Transverse colon (tissue), 4 donors: ENCODE measurements around the gene SYT7. TPM values are rescaled to one million over a fixed set of nuclear protein-coding genes. Genes with fewer than 3 reads are reported as not detected.
"Not testable (repeated sequence)": the region's sequence is repeated elsewhere in the genome, so short reads cannot be mapped to it uniquely, and the experiment has no call there.

Experiments
- DNase-seq: peaks from one replicate; pipeline ENCODE4 v3.0.0-alpha.2; 2019
- H3K27ac ChIP-seq, 4 donors: fragments of 200-600 bp; sonication (generic); 2 replicates each; pipeline ENCODE4 v1.5.1; 2016 to 2018; ENCODE audit warnings: inconsistent platforms in 4 of 4
- H3K27me3 ChIP-seq: fragments of 200-600 bp; sonication (generic); 2 replicates; pipeline ENCODE4 v1.5.1; 2017; ENCODE audit warnings: inconsistent platforms
- H3K36me3 ChIP-seq, 4 donors: fragments of 200-600 bp; sonication (generic); 2 replicates each; pipeline ENCODE4 v1.5.1; 2017 to 2019; ENCODE audit warnings: inconsistent platforms in 4 of 4
- H3K4me1 ChIP-seq, 4 donors: fragments of 200-600 bp; sonication (generic); 2 replicates each; pipeline ENCODE4 v1.5.1; 2017 to 2020; ENCODE audit warnings: inconsistent platforms in 4 of 4
- H3K4me3 ChIP-seq, 4 donors: fragments of 200-600 bp; sonication (generic); 1 replicate in 1 of 4; 2 replicates in 3 of 4; pipeline versions ENCODE4 v1.5.1 to v1.6.1; 2017 to 2019; ENCODE audit warnings: inconsistent platforms in 4 of 4
- H3K9me3 ChIP-seq, 2 donors: fragments of 200-600 bp; sonication (generic); 2 replicates each; pipeline ENCODE4 v1.5.1; 2017 to 2019; ENCODE audit warnings: inconsistent platforms in 2 of 2
- EP300 ChIP-seq: sonication (generic); formaldehyde crosslinking; IDR thresholded peaks from one replicate; pipeline ENCODE4 v1.6.1; 2017; ENCODE audit warnings: antibody characterized with exemption, low read depth
- POLR2A ChIP-seq: fragments of 450-650 bp; IDR thresholded peaks from one replicate; pipeline ENCODE4 v1.6.1; 2016; ENCODE audit warnings: antibody characterized with exemption, mild to moderate bottlenecking, moderate library complexity
- POLR2AphosphoS5 ChIP-seq, 3 donors: sonication (generic); formaldehyde crosslinking; IDR thresholded peaks; one replicate each; pipeline ENCODE4 v1.6.1; 2016; ENCODE audit warnings: antibody characterized with exemption in 3 of 3
- WGBS, 2 donors: methylation state at CpG; one replicate each; pipeline ENCODE4 v1.1.5; 2018; ENCODE audit warnings: low coverage in 1 of 2; 5-methylcytosine and 5-hydroxymethylcytosine counted together
- in situ Hi-C, 4 donors: fragments of 200-750 bp; cut with MboI; loops; one replicate each; pipeline versions ENCODE4 v1.15.0 to v1.15.1; 2017; ENCODE audit warnings: low sequenced_read_pairs in 3 of 4, low pct_ligation_motif_present in 1 of 4, low pct_unique_long_range_greater_than_20kb in 1 of 4
- intact Hi-C: fragments of 100-400 bp; cut with DNase I; formaldehyde crosslinking; loops from one replicate; pipeline ENCODE4 v1.15.1; 2023; ENCODE audit warnings: low total_unique reads
- total RNA-seq, 4 donors: library from RNA; depleted of rRNA; stranded (reverse); fragments of >200 nt; gene quantifications; one replicate each; pipeline ENCODE4 v1.1.0, GENCODE V29; 2016
- TF ChIP-seq, protein P1 (sequence below), 5 experiments: fragments of 200-600 bp in 3 of 5; fragments of 450-650 bp in 2 of 5; sonication (generic) in 3 of 5; IDR thresholded peaks; 1 replicate in 2 of 5; 2 replicates in 3 of 5; pipeline ENCODE4 v1.5.1; 2016 to 2017; ENCODE audit warnings: antibody characterized with exemption in 5 of 5, inconsistent platforms in 3 of 5, mild to moderate bottlenecking in 2 of 5, moderate library complexity in 1 of 5

The SYT7 gene
- total RNA-seq, 4 donors from 2014 or later: 6.8 to 26.2 (median 12.8) TPM

DNA sequence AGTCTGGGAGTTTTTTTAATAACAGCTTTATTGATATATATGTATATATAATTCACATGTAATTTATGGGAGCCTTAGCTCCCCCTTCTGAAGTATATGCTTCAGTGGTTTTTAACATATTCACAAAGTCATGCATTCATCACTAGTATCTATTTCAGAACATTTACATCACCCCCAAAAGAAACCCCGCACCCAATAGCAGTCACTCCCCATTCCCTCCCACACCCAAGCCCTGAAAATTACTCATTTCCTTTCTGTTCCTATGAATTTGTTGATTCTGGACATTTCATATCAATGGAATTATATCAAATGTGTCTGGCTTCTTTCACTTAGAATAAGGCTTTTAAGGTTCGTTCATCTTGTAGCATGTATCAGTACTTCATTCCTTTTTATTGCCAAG, 35.6 kb upstream of the SYT7 start:
- no peak overlapping the region for H3K4me3 ChIP-seq
- intact Hi-C loops (no loop called here), in situ Hi-C loops (no loop called here)
- WGBS, 2 donors: 68 to 79% methylated on average over 2 of the region's 2 CpGs
- no peak overlapping the region for H3K27ac ChIP-seq
- no peaks in the 10 kb centered on the region for H3K9me3 ChIP-seq
- no peaks in the 10 kb centered on the region for H3K4me1 ChIP-seq
- no peak for DNase-seq
- no peak for TF ChIP-seq EP300
- TF ChIP-seq POLR2A: no peak
- TF ChIP-seq POLR2AphosphoS5 (IDR thresholded peaks at IDR 0.05): no peak
- H3K36me3 ChIP-seq: no peaks in the 10 kb centered on the region
- H3K27me3 ChIP-seq: peaks cover 3% of the 10 kb centered on the region

DNA sequence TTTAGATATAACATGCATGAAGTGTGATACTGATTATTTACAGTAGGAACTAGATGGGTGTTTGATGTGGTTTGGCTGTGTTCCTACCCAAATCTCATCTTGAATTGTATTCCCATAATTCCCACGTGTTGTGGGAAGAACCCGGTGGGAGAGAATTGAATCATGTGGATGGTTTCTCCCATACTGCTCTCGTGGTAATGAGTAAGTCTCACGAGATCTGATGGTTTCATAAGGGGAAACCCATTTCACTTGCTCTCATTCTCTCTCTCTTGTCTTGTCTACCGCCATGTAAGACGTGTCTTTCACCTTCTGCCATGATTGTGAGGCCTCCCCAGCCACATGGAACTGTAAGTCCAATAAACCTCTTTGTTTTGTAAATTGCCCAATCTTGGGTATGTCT, 33.9 kb upstream of the SYT7 start:
- H3K4me3 ChIP-seq, H3K36me3 ChIP-seq, H3K4me1 ChIP-seq, H3K27me3 ChIP-seq, intact Hi-C loops, in situ Hi-C loops, H3K9me3 ChIP-seq, DNase-seq, H3K27ac ChIP-seq: not testable (repeated sequence)
- 45 to 59% methylated on average over 6 of the region's 6 CpGs for WGBS, 2 donors

DNA sequence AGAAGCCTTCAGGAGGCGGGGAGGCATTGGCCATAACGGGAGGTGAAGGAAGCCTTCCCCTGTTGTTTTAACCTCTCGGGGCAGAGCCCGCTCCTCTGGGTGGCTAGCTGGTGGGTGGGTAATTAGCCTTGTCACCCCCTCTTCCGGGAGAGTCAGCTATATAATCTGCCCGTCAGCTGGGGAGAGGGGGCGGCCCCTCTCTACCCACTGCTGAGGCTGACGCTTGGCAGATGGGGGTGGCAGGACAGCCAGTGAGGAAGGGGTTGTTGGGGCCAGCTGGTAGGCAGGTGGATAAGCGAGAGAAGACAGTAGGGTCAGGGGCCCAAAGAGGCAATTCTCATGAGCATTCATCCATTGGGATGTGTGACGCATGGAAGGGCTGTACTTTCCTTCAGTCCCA, 33.0 kb upstream of the SYT7 start:
- WGBS, 2 donors: 63% methylated on average over 10 of the region's 10 CpGs; no CpG with 5 or more reads in 1 of the 2 donors
- no peaks in the 10 kb centered on the region for H3K9me3 ChIP-seq
- TF ChIP-seq, protein P1, sequence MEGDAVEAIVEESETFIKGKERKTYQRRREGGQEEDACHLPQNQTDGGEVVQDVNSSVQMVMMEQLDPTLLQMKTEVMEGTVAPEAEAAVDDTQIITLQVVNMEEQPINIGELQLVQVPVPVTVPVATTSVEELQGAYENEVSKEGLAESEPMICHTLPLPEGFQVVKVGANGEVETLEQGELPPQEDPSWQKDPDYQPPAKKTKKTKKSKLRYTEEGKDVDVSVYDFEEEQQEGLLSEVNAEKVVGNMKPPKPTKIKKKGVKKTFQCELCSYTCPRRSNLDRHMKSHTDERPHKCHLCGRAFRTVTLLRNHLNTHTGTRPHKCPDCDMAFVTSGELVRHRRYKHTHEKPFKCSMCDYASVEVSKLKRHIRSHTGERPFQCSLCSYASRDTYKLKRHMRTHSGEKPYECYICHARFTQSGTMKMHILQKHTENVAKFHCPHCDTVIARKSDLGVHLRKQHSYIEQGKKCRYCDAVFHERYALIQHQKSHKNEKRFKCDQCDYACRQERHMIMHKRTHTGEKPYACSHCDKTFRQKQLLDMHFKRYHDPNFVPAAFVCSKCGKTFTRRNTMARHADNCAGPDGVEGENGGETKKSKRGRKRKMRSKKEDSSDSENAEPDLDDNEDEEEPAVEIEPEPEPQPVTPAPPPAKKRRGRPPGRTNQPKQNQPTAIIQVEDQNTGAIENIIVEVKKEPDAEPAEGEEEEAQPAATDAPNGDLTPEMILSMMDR (IDR thresholded peaks at IDR 0.05): no peak
- no peak for TF ChIP-seq EP300
- no peak for TF ChIP-seq POLR2AphosphoS5 (IDR thresholded peaks at IDR 0.05)
- no peak for TF ChIP-seq POLR2A
- no peak overlapping the region for H3K4me3 ChIP-seq
- no peaks in the 10 kb centered on the region for H3K27me3 ChIP-seq
- no peaks in the 10 kb centered on the region for H3K36me3 ChIP-seq
- peaks cover 3 to 15% (median 11%) of the 10 kb centered on the region in 4 donors for H3K4me1 ChIP-seq
- intact Hi-C loops (no loop called here), in situ Hi-C loops (no loop called here)
- H3K27ac ChIP-seq: no peak overlapping the region
- no peak for DNase-seq

GRCh38 chr11:61613051-61613450, 32.2 kb upstream of the SYT7 start:
- H3K9me3 ChIP-seq: no peaks in the 10 kb centered on the region
- DNase-seq: no peak
- peaks cover 7 to 23% (median 18%) of the 10 kb centered on the region in 4 donors for H3K4me1 ChIP-seq
- WGBS, 2 donors: 82% methylated on average over 9 of the region's 9 CpGs; no CpG with 5 or more reads in 1 of the 2 donors
- no peaks in the 10 kb centered on the region for H3K27me3 ChIP-seq
- in situ Hi-C loops (no loop called here), intact Hi-C loops (no loop called here)
- H3K36me3 ChIP-seq: no peaks in the 10 kb centered on the region
- H3K4me3 ChIP-seq: no peak overlapping the region
- H3K27ac ChIP-seq: no peak overlapping the region
- TF ChIP-seq, protein P1 (IDR thresholded peaks at IDR 0.05): no peak
- TF ChIP-seq EP300 (no peak), POLR2A (no peak), POLR2AphosphoS5 (IDR thresholded peaks at IDR 0.05) (no peak)

DNA sequence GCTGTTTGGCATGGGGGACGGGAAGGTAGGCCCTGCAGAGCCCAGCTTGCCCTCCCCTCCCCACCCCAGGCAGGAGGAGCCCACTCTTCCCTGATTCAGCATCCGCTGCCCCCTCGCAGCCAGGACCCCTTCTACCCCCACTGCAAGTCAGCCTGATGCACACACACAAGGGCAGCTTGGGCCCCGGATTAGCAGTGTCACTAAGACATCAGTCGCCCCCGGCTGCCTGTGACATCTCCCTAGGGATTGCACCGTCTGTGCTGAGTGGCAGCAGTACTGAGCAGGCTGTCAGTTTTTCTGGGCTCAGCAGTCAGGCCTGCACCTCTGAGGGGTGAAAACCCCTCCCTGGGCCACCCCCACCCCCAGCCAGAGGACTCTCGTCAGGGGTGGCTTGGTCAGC, 30.4 kb upstream of the SYT7 start:
- DNase-seq: no peak
- Histone ChIP-seq H3K9me3 (no peaks in the 10 kb centered on the region), H3K27me3 (no peaks in the 10 kb centered on the region), H3K4me3 (no peak overlapping the region), H3K27ac (no peak overlapping the region), H3K36me3 (no peaks in the 10 kb centered on the region), H3K4me1 (peaks cover 7 to 30% (median 22%) of the 10 kb centered on the region in 4 donors)
- 75% methylated on average over 8 of the region's 8 CpGs; no CpG with 5 or more reads in 1 of the 2 donors for WGBS, 2 donors
- TF ChIP-seq EP300: no peak
- intact Hi-C loops: no loop called here
- in situ Hi-C loops: no loop called here

- Histone ChIP-seq H3K36me3 (no peaks in the 10 kb centered on the region), H3K4me3 (no peak overlapping the region), H3K4me1 (peaks cover 7 to 30% (median 22%) of the 10 kb centered on the region in 4 donors), H3K9me3 (no peaks in the 10 kb centered on the region), H3K27ac (no peak overlapping the region), H3K27me3 (no peaks in the 10 kb centered on the region)
- intact Hi-C loops (no loop called here), in situ Hi-C loops (no loop called here)
- 80 to 90% methylated on average over 1 to 9 of the region's 9 CpGs for WGBS, 2 donors
- no peak for DNase-seq
- TF ChIP-seq POLR2A (no peak), POLR2AphosphoS5 (IDR thresholded peaks at IDR 0.05) (no peak), EP300 (no peak)
- TF ChIP-seq, protein P1 (IDR thresholded peaks at IDR 0.05): no peak
These were observed 30.0 kb upstream of the SYT7 start for GRCh38 chr11:61610905-61611304.
